ENCODE measurements around the gene GPAT3. TPM values are rescaled to one million over a fixed set of nuclear protein-coding genes. Genes with fewer than 3 reads are reported as not detected.

Gene GPAT3
- total RNA-seq, 6 donors from 2014 or later = 3.2 to 9.9 (median 8.4) TPM; not detected in 1

DNA sequence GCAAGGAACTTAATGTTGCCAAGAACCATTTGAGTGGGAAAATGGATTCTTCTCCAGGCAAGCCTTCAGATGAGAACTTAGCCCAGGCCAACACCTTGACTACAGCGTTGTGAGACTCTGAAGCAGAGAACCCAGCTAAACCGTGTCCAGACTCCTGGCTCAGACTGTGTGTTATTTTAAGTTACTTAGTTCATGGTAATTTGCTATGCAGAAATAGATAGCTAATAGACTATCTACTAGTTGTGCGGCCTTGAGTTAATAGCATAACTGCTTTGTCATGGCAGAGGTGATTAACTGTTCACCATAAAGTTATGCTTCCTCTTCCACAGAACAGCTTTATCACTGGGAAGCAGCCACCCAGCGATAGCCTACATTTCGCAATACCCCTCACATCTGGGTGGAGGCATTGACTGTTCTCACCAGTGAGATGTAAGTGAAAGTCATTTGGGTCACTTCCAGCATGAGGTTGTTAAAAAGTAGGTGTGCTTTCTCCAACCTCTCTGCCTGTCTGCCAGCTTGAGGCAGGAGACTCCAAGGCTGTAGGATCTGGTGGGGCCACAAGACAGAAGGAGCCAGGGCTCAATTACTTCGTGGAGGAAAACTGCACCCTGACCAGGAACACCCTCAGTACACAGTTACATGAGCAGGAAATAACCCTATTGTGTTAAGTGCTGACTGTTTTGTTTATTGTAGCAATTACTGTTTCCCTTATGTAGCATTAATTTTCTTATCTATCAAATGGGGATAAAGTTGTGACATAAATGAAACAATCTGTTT, 94.2 kb downstream of the GPAT3 start:
- DNase-seq (peak in 1 of 2 donors; percentile 62), ATAC-seq (ENCODE audit: low FRiP score in 2 of 2) (peak; percentile 71 to 93)
- Histone ChIP-seq H3K36me3 (no peaks in the 10 kb centered on the region), H3K27ac (peak overlapping the region in 1 of 4 donors; percentile 22), H3K27me3 (no peaks in the 10 kb centered on the region), H3K9me3 (no peaks in the 10 kb centered on the region), H3K4me3 (no peak overlapping the region), H3K4me1 (peaks cover 3 to 18% (median 9%) of the 10 kb centered on the region in 4 donors)
- TF ChIP-seq, protein P1, sequence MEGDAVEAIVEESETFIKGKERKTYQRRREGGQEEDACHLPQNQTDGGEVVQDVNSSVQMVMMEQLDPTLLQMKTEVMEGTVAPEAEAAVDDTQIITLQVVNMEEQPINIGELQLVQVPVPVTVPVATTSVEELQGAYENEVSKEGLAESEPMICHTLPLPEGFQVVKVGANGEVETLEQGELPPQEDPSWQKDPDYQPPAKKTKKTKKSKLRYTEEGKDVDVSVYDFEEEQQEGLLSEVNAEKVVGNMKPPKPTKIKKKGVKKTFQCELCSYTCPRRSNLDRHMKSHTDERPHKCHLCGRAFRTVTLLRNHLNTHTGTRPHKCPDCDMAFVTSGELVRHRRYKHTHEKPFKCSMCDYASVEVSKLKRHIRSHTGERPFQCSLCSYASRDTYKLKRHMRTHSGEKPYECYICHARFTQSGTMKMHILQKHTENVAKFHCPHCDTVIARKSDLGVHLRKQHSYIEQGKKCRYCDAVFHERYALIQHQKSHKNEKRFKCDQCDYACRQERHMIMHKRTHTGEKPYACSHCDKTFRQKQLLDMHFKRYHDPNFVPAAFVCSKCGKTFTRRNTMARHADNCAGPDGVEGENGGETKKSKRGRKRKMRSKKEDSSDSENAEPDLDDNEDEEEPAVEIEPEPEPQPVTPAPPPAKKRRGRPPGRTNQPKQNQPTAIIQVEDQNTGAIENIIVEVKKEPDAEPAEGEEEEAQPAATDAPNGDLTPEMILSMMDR (IDR thresholded peaks at IDR 0.05) = no peak
- TF ChIP-seq EP300 (IDR thresholded peaks at IDR 0.05) = no peak
- TF ChIP-seq POLR2A (IDR thresholded peaks at IDR 0.05) = no peak
- peak in 1 of 2 donors; percentile 41 for TF ChIP-seq POLR2AphosphoS5 (IDR thresholded peaks at IDR 0.05)
- 27 to 31% methylated on average over 6 of the region's 6 CpGs for WGBS, 2 donors

GRCh38 chr4:83631066-83631465, 95.2 kb downstream of the GPAT3 start:
- no peak for DNase-seq
- no peak for TF ChIP-seq EP300 (IDR thresholded peaks at IDR 0.05)
- no peak for TF ChIP-seq POLR2AphosphoS5 (IDR thresholded peaks at IDR 0.05)
- no peak for TF ChIP-seq POLR2A (IDR thresholded peaks at IDR 0.05)
- TF ChIP-seq, protein P1 (IDR thresholded peaks at IDR 0.05) = no peak
- Histone ChIP-seq H3K9me3 (no peaks in the 10 kb centered on the region), H3K27ac (no peak overlapping the region), H3K36me3 (no peaks in the 10 kb centered on the region), H3K4me3 (no peak overlapping the region), H3K4me1 (peaks cover 3 to 18% (median 9%) of the 10 kb centered on the region in 4 donors), H3K27me3 (no peaks in the 10 kb centered on the region)
- 60 to 78% methylated on average over 2 of the region's 2 CpGs for WGBS, 2 donors
- ATAC-seq (ENCODE audit: low FRiP score in 2 of 2) = no peak

- no peak for ATAC-seq (ENCODE audit: low FRiP score in 2 of 2)
- no peaks in the 10 kb centered on the region for H3K27me3 ChIP-seq
Observed at GRCh38 chr4:83636930-83637329, 101.0 kb downstream of the GPAT3 start.

GRCh38 chr4:83639849-83640493, 104.1 kb downstream of the GPAT3 start:
- H3K36me3 ChIP-seq = no peaks in the 10 kb centered on the region
- no peak overlapping the region for H3K27ac ChIP-seq
- H3K27me3 ChIP-seq = no peaks in the 10 kb centered on the region
- TF ChIP-seq POLR2AphosphoS5 (IDR thresholded peaks at IDR 0.05) (no peak), POLR2A (IDR thresholded peaks at IDR 0.05) (no peak), EP300 (IDR thresholded peaks at IDR 0.05) (no peak)
- TF ChIP-seq, protein P1 (IDR thresholded peaks at IDR 0.05) = peak; percentile 65 to 88 (median 78)
- ATAC-seq (ENCODE audit: low FRiP score in 2 of 2) = peak; percentile 75 to 89
- peak in 1 of 2 donors; percentile 59 for DNase-seq
- WGBS, 2 donors = 23 to 27% methylated on average over 5 of the region's 5 CpGs
- H3K4me1 ChIP-seq = peaks cover 0 to 3% (median 0%) of the 10 kb centered on the region in 4 donors
- no peak overlapping the region for H3K4me3 ChIP-seq
- no peaks in the 10 kb centered on the region for H3K9me3 ChIP-seq

More at GRCh38 chr4:83636930-83637329, 101.0 kb downstream of the GPAT3 start:
- DNase-seq = no peak
- 92 to 96% methylated on average over 8 of the region's 8 CpGs for WGBS, 2 donors
- Histone ChIP-seq H3K4me1 (no peaks in the 10 kb centered on the region), H3K36me3 (no peaks in the 10 kb centered on the region), H3K9me3 (no peaks in the 10 kb centered on the region), H3K4me3 (no peak overlapping the region), H3K27ac (no peak overlapping the region)
- TF ChIP-seq POLR2A (IDR thresholded peaks at IDR 0.05) (no peak), EP300 (IDR thresholded peaks at IDR 0.05) (no peak), POLR2AphosphoS5 (IDR thresholded peaks at IDR 0.05) (no peak)
- TF ChIP-seq, protein P1 (IDR thresholded peaks at IDR 0.05) = no peak

Measured in upper lobe of left lung (tissue), 6 donors.